HepG2 (cell line): Measurements from ENCODE around the gene TLK2. TPM values are rescaled to one million over a fixed set of nuclear protein-coding genes. Genes with fewer than 3 reads are reported as not detected.
"Not testable (repeated sequence)": the region's sequence is repeated elsewhere in the genome, so short reads cannot be mapped to it uniquely, and the experiment has no call there.

Experiments used
- ASH2L ChIP-seq: fragments of 300-600, 200-600 bp; sonication (generic); IDR thresholded peaks from 2 replicates; pipeline ENCODE4 v1.7.0; 2017; ENCODE audit warnings: low read depth, mild to moderate bottlenecking, moderate library complexity, mixed read lengths, low read length; ENCODE audit not compliant: insufficient read length
- ATF7 ChIP-seq, 2 experiments: fragments of 450-650 bp in 1 of 2; sonication (generic) in 1 of 2; formaldehyde crosslinking in 1 of 2; IDR thresholded peaks; 2 replicates each; pipeline versions ENCODE4 v1.4.0 to v1.6.1; 2016 to 2020; ENCODE audit warnings: antibody characterized with exemption in 1 of 2, mild to moderate bottlenecking in 1 of 2, missing genetic modification reagents in 1 of 2
- DRAP1 ChIP-seq: IDR thresholded peaks from 2 replicates; pipeline ENCODE4 v1.6.1; 2016; ENCODE audit warnings: missing genetic modification reagents, missing compliant biosample characterization
- HNF4G ChIP-seq, 2 experiments: sonication (generic) in 1 of 2; formaldehyde crosslinking in 1 of 2; IDR thresholded peaks; 2 replicates each; pipeline versions ENCODE4 v1.4.0 to v1.6.1; 2011 to 2020; ENCODE audit warnings: borderline replicate concordance in 2 of 2, low read depth in 2 of 2, mild to moderate bottlenecking in 2 of 2, low read length in 1 of 2, missing genetic modification reagents in 1 of 2, moderate library complexity in 1 of 2
- JUN ChIP-seq: sonication (generic); formaldehyde crosslinking; IDR thresholded peaks from 2 replicates; pipeline ENCODE4 v1.4.0; 2020; ENCODE audit warnings: mild to moderate bottlenecking, missing genetic modification reagents
- MAZ ChIP-seq, 2 experiments: sonication (generic) in 1 of 2; formaldehyde crosslinking in 1 of 2; IDR thresholded peaks; 2 replicates each; pipeline versions ENCODE4 v1.5.0 to v1.6.1; 2012 to 2020; ENCODE audit warnings: low read depth in 2 of 2, mild to moderate bottlenecking in 2 of 2, borderline replicate concordance in 1 of 2, improper control_type of control experiment in 1 of 2, low read length in 1 of 2, missing genetic modification reagents in 1 of 2, moderate library complexity in 1 of 2
- MEF2D ChIP-seq: sonication (generic); formaldehyde crosslinking; IDR thresholded peaks from 2 replicates; pipeline ENCODE4 v1.5.1; 2020; ENCODE audit warnings: mild to moderate bottlenecking, missing genetic modification reagents
- PAXIP1 ChIP-seq: sonication (generic); formaldehyde crosslinking; conservative IDR thresholded peaks from 2 replicates; pipeline ENCODE4 v1.4.0; 2020; ENCODE audit warnings: mild to moderate bottlenecking, missing genetic modification reagents, moderate library complexity
- POLR2A ChIP-seq, 2 experiments: IDR thresholded peaks; 2 replicates each; pipeline ENCODE4 v1.6.1; 2011; ENCODE audit warnings: low read depth in 2 of 2, low read length in 2 of 2, mild to moderate bottlenecking in 1 of 2, moderate library complexity in 1 of 2; ENCODE audit not compliant: insufficient read depth in 1 of 2
- RXRA ChIP-seq: sonication (generic); formaldehyde crosslinking; IDR thresholded peaks from 2 replicates; pipeline ENCODE4 v1.5.1; 2020; ENCODE audit warnings: missing genetic modification reagents
- SAP130 ChIP-seq: IDR thresholded peaks from 2 replicates; pipeline ENCODE4 v1.6.1; 2016; ENCODE audit warnings: low read depth
- SMAD3 ChIP-seq: sonication (generic); formaldehyde crosslinking; IDR thresholded peaks from 2 replicates; pipeline ENCODE4 v1.4.0; 2020; ENCODE audit warnings: missing genetic modification reagents
- ZNF543 ChIP-seq: sonication (generic); formaldehyde crosslinking; IDR thresholded peaks from 2 replicates; pipeline ENCODE4 v1.4.0; 2020; ENCODE audit warnings: mild to moderate bottlenecking, missing genetic modification reagents
- ZNF644 ChIP-seq: IDR thresholded peaks from 2 replicates; pipeline ENCODE4 v1.6.1; 2016; ENCODE audit warnings: low read depth
- ZNF792 ChIP-seq: IDR thresholded peaks from 2 replicates; pipeline ENCODE4 v1.6.1; 2016
- ZSCAN29 ChIP-seq: sonication (generic); formaldehyde crosslinking; conservative IDR thresholded peaks from 2 replicates; pipeline ENCODE4 v1.4.0; 2020; ENCODE audit warnings: mild to moderate bottlenecking, missing genetic modification reagents
- polyA plus RNA-seq, 8 experiments: library from polyadenylated mRNA; depleted of rRNA in 3 of 8; stranded (reverse) in 7 of 8; unstranded in 1 of 8; fragments of >200 nt; fragmentation: Illumina TruSeq in 4 of 8; extraction: Trizol in 4 of 8; gene quantifications; 2 replicates each; pipeline versions ENCODE4 v1.2.1 to v1.2.3, GENCODE V29; 2011 to 2016; ENCODE audit warnings: low read depth in 4 of 8, missing spikeins in 1 of 8, mixed read lengths in 1 of 8; ENCODE audit not compliant: insufficient read depth in 1 of 8
- total RNA-seq, 5 experiments: library from RNA; depleted of rRNA; stranded (reverse); fragments of >200 nt; fragmentation: Illumina TruSeq; extraction: Trizol; gene quantifications; 2 replicates each; pipeline ENCODE4 v1.2.3, GENCODE V29; 2016; ENCODE audit warnings: low read depth in 1 of 5
- TF ChIP-seq, protein P1 (sequence below): sonication (generic); formaldehyde crosslinking; IDR thresholded peaks from 2 replicates; pipeline ENCODE4 v1.4.0; 2020; ENCODE audit warnings: missing genetic modification reagents
- TF ChIP-seq, protein P2 (sequence below): IDR thresholded peaks from 2 replicates; pipeline ENCODE4 v1.4.0; 2020; ENCODE audit warnings: mild to moderate bottlenecking, missing genetic modification reagents

Gene TLK2
- total and polyA plus RNA-seq, 2 of the 13 experiments (the other 11 are each of a cell fraction or from before 2014, with no cell fraction given), result 58.7 to 60.8 TPM

DNA sequence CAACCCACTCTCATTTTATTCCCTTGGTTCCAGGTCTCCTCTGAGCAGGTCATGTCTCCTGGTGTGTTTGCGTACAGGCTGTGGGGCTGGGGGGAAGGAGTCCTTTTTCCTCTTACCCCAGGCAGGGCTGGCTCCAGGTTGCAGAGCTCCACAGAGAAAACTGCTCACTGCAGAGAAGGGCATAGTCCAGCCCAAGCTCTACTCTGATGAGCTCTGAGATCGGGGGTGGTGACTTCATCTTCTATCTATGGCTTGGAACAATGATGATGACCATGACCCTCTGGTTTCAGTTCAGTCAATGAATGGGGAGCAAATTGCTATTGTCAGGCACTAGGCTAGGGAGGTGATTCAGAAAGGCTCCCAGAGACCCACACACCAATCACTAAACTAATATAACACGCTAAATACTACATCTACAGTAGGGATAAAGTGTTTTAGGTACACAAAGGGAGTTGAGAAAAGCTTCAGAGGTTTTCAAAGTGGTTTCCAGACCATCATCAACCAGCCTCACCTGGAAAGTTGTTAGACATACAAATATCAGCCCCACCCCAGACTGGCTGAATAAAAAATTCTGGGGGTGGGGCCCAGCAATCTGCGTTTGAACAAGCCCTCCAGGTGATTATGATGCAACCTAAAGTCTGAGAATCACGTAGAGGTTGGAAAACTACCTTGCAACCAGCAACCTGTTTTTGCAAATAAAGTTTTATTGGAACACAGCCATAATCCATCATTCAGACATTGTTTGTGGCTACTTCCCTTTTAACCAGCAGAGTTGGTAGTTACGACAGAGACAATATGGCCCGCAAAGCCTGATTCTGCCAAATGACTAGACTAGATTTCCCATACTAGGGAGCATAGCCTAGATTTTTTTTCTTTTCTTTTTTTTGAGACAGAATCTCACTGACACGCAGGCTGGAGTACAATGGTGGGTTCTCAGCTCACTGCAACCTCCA is 5.3 kb upstream of the TLK2 start (continued):
- TF ChIP-seq DRAP1 (CRISPR knock-in tag) (0 out of 2 replicates have a peak, but pooled peaks have one; percentile 11), POLR2A (IDR thresholded peaks at IDR 0.05; ENCODE audit: insufficient read depth in 1 of 2, low read depth in 2 of 2, low read length in 2 of 2) (peak in 1 of 2 experiments; percentile 53; a peak in 2 of 4 replicates), SAP130 (CRISPR knock-in tag) (peak; percentile 51), JUN (CRISPR knock-in tag) (peak; percentile 92), ASH2L (peak; percentile 29), SMAD3 (CRISPR knock-in tag) (0 out of 2 replicates have a peak, but pooled peaks have one; percentile 25), MEF2D (CRISPR knock-in tag) (peak; percentile 41; the same call in 1 of the 2 replicates), ZSCAN29 (CRISPR knock-in tag) (0 out of 2 replicates have a peak, but pooled peaks have one; percentile 52), ZNF792 (peak; percentile 45; the same call in 1 of the 2 replicates), HNF4G (IDR thresholded peaks at IDR 0.05; ENCODE audit: borderline replicate concordance, low read depth, low read length) (peak; percentile 47), PAXIP1 (CRISPR knock-in tag) (peak; percentile 78), RXRA (CRISPR knock-in tag) (peak; percentile 46; the same call in 1 of the 2 replicates), ATF7 (IDR thresholded peaks at IDR 0.05) (peak; percentile 51), ATF7 (CRISPR knock-in tag; IDR thresholded peaks at IDR 0.05) (peak; percentile 65; the same call in 1 of the 2 replicates), MAZ (IDR thresholded peaks at IDR 0.05; ENCODE audit: borderline replicate concordance, low read depth, low read length) (0 out of 2 replicates have a peak, but pooled peaks have one; percentile 28), ZNF644 (CRISPR knock-in tag) (peak; percentile 65; the same call in 1 of the 2 replicates), ZNF543 (CRISPR knock-in tag) (peak; percentile 35; the same call in 1 of the 2 replicates)
- TF ChIP-seq, protein P1, sequence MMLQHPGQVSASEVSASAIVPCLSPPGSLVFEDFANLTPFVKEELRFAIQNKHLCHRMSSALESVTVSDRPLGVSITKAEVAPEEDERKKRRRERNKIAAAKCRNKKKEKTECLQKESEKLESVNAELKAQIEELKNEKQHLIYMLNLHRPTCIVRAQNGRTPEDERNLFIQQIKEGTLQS (CRISPR knock-in tag), result peak; percentile 73
- TF ChIP-seq HNF4G (CRISPR knock-in tag; IDR thresholded peaks at IDR 0.05; ENCODE audit: borderline replicate concordance, low read depth); MAZ (CRISPR knock-in tag; IDR thresholded peaks at IDR 0.05; ENCODE audit: low read depth): not testable (repeated sequence)
- TF ChIP-seq, protein P2, sequence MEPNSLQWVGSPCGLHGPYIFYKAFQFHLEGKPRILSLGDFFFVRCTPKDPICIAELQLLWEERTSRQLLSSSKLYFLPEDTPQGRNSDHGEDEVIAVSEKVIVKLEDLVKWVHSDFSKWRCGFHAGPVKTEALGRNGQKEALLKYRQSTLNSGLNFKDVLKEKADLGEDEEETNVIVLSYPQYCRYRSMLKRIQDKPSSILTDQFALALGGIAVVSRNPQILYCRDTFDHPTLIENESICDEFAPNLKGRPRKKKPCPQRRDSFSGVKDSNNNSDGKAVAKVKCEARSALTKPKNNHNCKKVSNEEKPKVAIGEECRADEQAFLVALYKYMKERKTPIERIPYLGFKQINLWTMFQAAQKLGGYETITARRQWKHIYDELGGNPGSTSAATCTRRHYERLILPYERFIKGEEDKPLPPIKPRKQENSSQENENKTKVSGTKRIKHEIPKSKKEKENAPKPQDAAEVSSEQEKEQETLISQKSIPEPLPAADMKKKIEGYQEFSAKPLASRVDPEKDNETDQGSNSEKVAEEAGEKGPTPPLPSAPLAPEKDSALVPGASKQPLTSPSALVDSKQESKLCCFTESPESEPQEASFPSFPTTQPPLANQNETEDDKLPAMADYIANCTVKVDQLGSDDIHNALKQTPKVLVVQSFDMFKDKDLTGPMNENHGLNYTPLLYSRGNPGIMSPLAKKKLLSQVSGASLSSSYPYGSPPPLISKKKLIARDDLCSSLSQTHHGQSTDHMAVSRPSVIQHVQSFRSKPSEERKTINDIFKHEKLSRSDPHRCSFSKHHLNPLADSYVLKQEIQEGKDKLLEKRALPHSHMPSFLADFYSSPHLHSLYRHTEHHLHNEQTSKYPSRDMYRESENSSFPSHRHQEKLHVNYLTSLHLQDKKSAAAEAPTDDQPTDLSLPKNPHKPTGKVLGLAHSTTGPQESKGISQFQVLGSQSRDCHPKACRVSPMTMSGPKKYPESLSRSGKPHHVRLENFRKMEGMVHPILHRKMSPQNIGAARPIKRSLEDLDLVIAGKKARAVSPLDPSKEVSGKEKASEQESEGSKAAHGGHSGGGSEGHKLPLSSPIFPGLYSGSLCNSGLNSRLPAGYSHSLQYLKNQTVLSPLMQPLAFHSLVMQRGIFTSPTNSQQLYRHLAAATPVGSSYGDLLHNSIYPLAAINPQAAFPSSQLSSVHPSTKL (CRISPR knock-in tag), result peak; percentile 60
